8988T (cell line): ENCODE data around the gene PCNX2.
"Not testable (repeated sequence)": the region's sequence is repeated elsewhere in the genome, so short reads cannot be mapped to it uniquely, and the experiment has no call there.

ENCODE experiments used
- DNase-seq: peaks from one replicate; pipeline ENCODE4 v3.0.0; 2011

The PCNX2 gene

GRCh38 chr1:233144434-233144833, 151.1 kb downstream of the PCNX2 start:
- no peak for DNase-seq

GRCh38 chr1:233143241-233143640, 152.3 kb downstream of the PCNX2 start:
- DNase-seq: no peak

- no peak for DNase-seq
Observed at GRCh38 chr1:233140974-233141373, 154.6 kb downstream of the PCNX2 start.

GRCh38 chr1:233140499-233140898, 155.0 kb downstream of the PCNX2 start:
- no peak for DNase-seq

GRCh38 chr1:233138788-233139585, 156.5 kb downstream of the PCNX2 start:
- no peak for DNase-seq

- DNase-seq: no peak
Observed at GRCh38 chr1:233135833-233136232, 159.7 kb downstream of the PCNX2 start.

GRCh38 chr1:233132445-233132844, 163.1 kb downstream of the PCNX2 start:
- DNase-seq: no peak

GRCh38 chr1:233129031-233129430, 166.5 kb downstream of the PCNX2 start:
- DNase-seq: not testable (repeated sequence)

GRCh38 chr1:233127157-233127556, 168.4 kb downstream of the PCNX2 start:
- DNase-seq: no peak

- DNase-seq: no peak
Observed at GRCh38 chr1:233122779-233123178, 172.7 kb downstream of the PCNX2 start.

GRCh38 chr1:233121947-233122559, 173.5 kb downstream of the PCNX2 start:
- DNase-seq: no peak

GRCh38 chr1:233114860-233115259, 180.7 kb downstream of the PCNX2 start:
- no peak for DNase-seq

- no peak for DNase-seq
Observed at GRCh38 chr1:233114159-233114558, 181.4 kb downstream of the PCNX2 start.

GRCh38 chr1:233113009-233113879, 182.3 kb downstream of the PCNX2 start:
- DNase-seq: no peak

GRCh38 chr1:233112186-233113008, 183.1 kb downstream of the PCNX2 start:
- DNase-seq: no peak

- no peak for DNase-seq
Observed at GRCh38 chr1:233111731-233112130, 183.8 kb downstream of the PCNX2 start.

GRCh38 chr1:233109096-233109495, 186.4 kb downstream of the PCNX2 start:
- DNase-seq: no peak

- DNase-seq: not testable (repeated sequence)
Observed at GRCh38 chr1:233107716-233108130, 187.8 kb downstream of the PCNX2 start.

- DNase-seq: no peak
Observed at GRCh38 chr1:233107130-233107660, 188.3 kb downstream of the PCNX2 start.

GRCh38 chr1:233105225-233105624, 190.3 kb downstream of the PCNX2 start:
- no peak for DNase-seq

GRCh38 chr1:233102341-233102740, 193.2 kb downstream of the PCNX2 start:
- DNase-seq: no peak

- DNase-seq: no peak
Observed at GRCh38 chr1:233097959-233098580, 197.5 kb downstream of the PCNX2 start.
